Posterior cingulate gyrus (tissue), 11 donors: ENCODE data around the gene PKNOX2.

Source experiments
- DNase-seq, 10 donors: peaks; one replicate each; pipeline versions ENCODE4 v3.0.0 to v3.0.0-alpha.2; 2020 to 2021; ENCODE audit warnings: mixed read lengths in 3 of 10
- intact Hi-C: fragments of 100-400 bp; cut with DNase I; formaldehyde crosslinking; loops from one replicate; pipeline ENCODE4 v1.15.1; 2023

PKNOX2 gene

GRCh38 chr11:125226031-125226430 is 61.5 kb downstream of the PKNOX2 start:
- intact Hi-C loops, result no loop called here
- no peak for DNase-seq

GRCh38 chr11:125226706-125227105 is 62.2 kb downstream of the PKNOX2 start:
- intact Hi-C loops, result no loop called here
- peak in 1 of 10 donors; percentile 9 for DNase-seq

- intact Hi-C loops, result no loop called here
These were observed 62.6 kb downstream of the PKNOX2 start for GRCh38 chr11:125227151-125227550.

GRCh38 chr11:125228445-125228844 is 63.9 kb downstream of the PKNOX2 start:
- intact Hi-C loops, result no loop called here
- DNase-seq, result peak in 1 of 10 donors; percentile 22

More at GRCh38 chr11:125227151-125227550, 62.6 kb downstream of the PKNOX2 start:
- peak in 1 of 10 donors; percentile 3 for DNase-seq

GRCh38 chr11:125228993-125229392 is 64.4 kb downstream of the PKNOX2 start:
- intact Hi-C loops, result no loop called here
- DNase-seq, result peak in 1 of 10 donors; percentile 55

GRCh38 chr11:125229916-125230315 is 65.4 kb downstream of the PKNOX2 start:
- peak in 1 of 10 donors; percentile 74 for DNase-seq
- intact Hi-C loops, result loop anchor here (5.0 kb wide), 1 partner anchor 33 kb away; no protein-coding TSS in a partner anchor

- DNase-seq, result no peak
- intact Hi-C loops, result loop anchor here (5.0 kb wide), 1 partner anchor 36 kb away; no protein-coding TSS in a partner anchor
These were observed 68.6 kb downstream of the PKNOX2 start for GRCh38 chr11:125233116-125233515.

GRCh38 chr11:125233736-125234275 is 69.3 kb downstream of the PKNOX2 start:
- DNase-seq, result peak in 1 of 10 donors; percentile 54
- intact Hi-C loops, result loop anchor here (5.0 kb wide), 1 partner anchor 37 kb away; no protein-coding TSS in a partner anchor

- peak in 1 of 10 donors; percentile 32 for DNase-seq
- intact Hi-C loops, result no loop called here
These were observed 70.5 kb downstream of the PKNOX2 start for GRCh38 chr11:125235071-125235471.

GRCh38 chr11:125236072-125236825 is 71.7 kb downstream of the PKNOX2 start:
- intact Hi-C loops, result no loop called here
- DNase-seq, result peak in 1 of 10 donors; percentile 73

GRCh38 chr11:125239585-125240560 is 75.3 kb downstream of the PKNOX2 start:
- peak in 3 of 10 donors; percentile 24 to 85 (median 35) for DNase-seq
- intact Hi-C loops, result no loop called here

GRCh38 chr11:125241104-125241503 is 76.6 kb downstream of the PKNOX2 start:
- intact Hi-C loops, result no loop called here
- DNase-seq, result peak in 1 of 10 donors; percentile 14

- DNase-seq, result peak in 1 of 10 donors; percentile 63
- intact Hi-C loops, result no loop called here
These were observed 77.7 kb downstream of the PKNOX2 start for GRCh38 chr11:125242141-125242775.

GRCh38 chr11:125244166-125244565 is 79.6 kb downstream of the PKNOX2 start:
- DNase-seq, result peak in 1 of 10 donors; percentile 26
- intact Hi-C loops, result no loop called here

- intact Hi-C loops, result no loop called here
- peak in 1 of 10 donors; percentile 45 for DNase-seq
These were observed 80.7 kb downstream of the PKNOX2 start for GRCh38 chr11:125245299-125245698.

- peak in 1 of 10 donors; percentile 17 for DNase-seq
- intact Hi-C loops, result no loop called here
These were observed 82.9 kb downstream of the PKNOX2 start for GRCh38 chr11:125247431-125247830.

GRCh38 chr11:125250318-125251213 is 86.0 kb downstream of the PKNOX2 start:
- DNase-seq, result peak in 1 of 10 donors; percentile 77
- intact Hi-C loops, result no loop called here

- intact Hi-C loops, result no loop called here
These were observed 86.6 kb downstream of the PKNOX2 start for GRCh38 chr11:125251214-125251545.

GRCh38 chr11:125251956-125252355 is 87.4 kb downstream of the PKNOX2 start:
- DNase-seq, result peak in 1 of 10 donors; percentile 82
- intact Hi-C loops, result no loop called here

More at GRCh38 chr11:125251214-125251545, 86.6 kb downstream of the PKNOX2 start:
- no peak for DNase-seq
